HepG2 (cell line): Measurements from ENCODE around the gene RABIF. TPM values are rescaled to one million over a fixed set of nuclear protein-coding genes. Genes with fewer than 3 reads are reported as not detected.

ENCODE experiments used
- ARID2 ChIP-seq: sonication (generic); formaldehyde crosslinking; IDR thresholded peaks from 2 replicates; pipeline ENCODE4 v1.8.1; 2022; ENCODE audit warnings: mild to moderate bottlenecking, missing genetic modification reagents, borderline replicate concordance
- CREB1 ChIP-seq, 2 experiments: fragments of 450-650 bp in 1 of 2; IDR thresholded peaks; 2 replicates each; pipeline ENCODE4 v1.6.1; 2016 to 2017; ENCODE audit warnings: control low read depth in 1 of 2, mild to moderate bottlenecking in 1 of 2, missing compliant biosample characterization in 1 of 2, missing genetic modification characterization in 1 of 2
- GATAD1 ChIP-seq: IDR thresholded peaks from 2 replicates; pipeline ENCODE4 v1.6.1; 2016; ENCODE audit warnings: missing genetic modification reagents, missing compliant biosample characterization
- HMG20A ChIP-seq: IDR thresholded peaks from 2 replicates; pipeline ENCODE4 v1.6.1; 2016; ENCODE audit warnings: borderline replicate concordance
- NCOA5 ChIP-seq: sonication (generic); formaldehyde crosslinking; IDR thresholded peaks from 2 replicates; pipeline ENCODE4 v1.4.0; 2020; ENCODE audit warnings: missing genetic modification reagents
- NFYB ChIP-seq: sonication (generic); formaldehyde crosslinking; IDR thresholded peaks from 2 replicates; pipeline ENCODE4 v1.4.0; 2020; ENCODE audit warnings: missing genetic modification reagents
- SOX5 ChIP-seq: IDR thresholded peaks from 2 replicates; pipeline ENCODE4 v1.6.1; 2016; ENCODE audit warnings: borderline replicate concordance
- ZBTB37 ChIP-seq: sonication (generic); formaldehyde crosslinking; IDR thresholded peaks from 2 replicates; pipeline ENCODE4 v1.4.0; 2020; ENCODE audit warnings: mild to moderate bottlenecking, missing genetic modification reagents
- ZHX2 ChIP-seq, 2 experiments: sonication (generic) in 1 of 2; formaldehyde crosslinking in 1 of 2; IDR thresholded peaks; 2 replicates each; pipeline versions ENCODE4 v1.6.1 to v1.9.0; 2014 to 2022; ENCODE audit warnings: antibody characterized with exemption in 1 of 2, borderline replicate concordance in 1 of 2, inconsistent platforms in 1 of 2, low read depth in 1 of 2, missing genetic modification reagents in 1 of 2
- ZNF12 ChIP-seq: sonication (generic); formaldehyde crosslinking; IDR thresholded peaks from 2 replicates; pipeline ENCODE4 v1.5.0; 2020; ENCODE audit warnings: missing genetic modification reagents
- ZNF275 ChIP-seq: sonication (generic); formaldehyde crosslinking; IDR thresholded peaks from 2 replicates; pipeline ENCODE4 v1.8.0; 2022; ENCODE audit warnings: missing genetic modification reagents, mild to moderate bottlenecking, inconsistent platforms, borderline replicate concordance
- ZNF7 ChIP-seq: IDR thresholded peaks from 2 replicates; pipeline ENCODE4 v1.6.1; 2016; ENCODE audit warnings: missing biosample characterization, missing genetic modification reagents
- ZNF713 ChIP-seq: sonication (generic); formaldehyde crosslinking; IDR thresholded peaks from 2 replicates; pipeline ENCODE4 v1.4.0; 2020; ENCODE audit warnings: mild to moderate bottlenecking, missing genetic modification reagents
- ZNF768 ChIP-seq: sonication (generic); formaldehyde crosslinking; IDR thresholded peaks from 2 replicates; pipeline ENCODE4 v1.4.0; 2020; ENCODE audit warnings: missing genetic modification reagents
- ZNF790 ChIP-seq: sonication (generic); formaldehyde crosslinking; IDR thresholded peaks from 2 replicates; pipeline ENCODE4 v1.8.0; 2022; ENCODE audit warnings: missing genetic modification reagents, mild to moderate bottlenecking, borderline replicate concordance
- polyA plus RNA-seq, 8 experiments: library from polyadenylated mRNA; depleted of rRNA in 3 of 8; stranded (reverse) in 7 of 8; unstranded in 1 of 8; fragments of >200 nt; fragmentation: Illumina TruSeq in 4 of 8; extraction: Trizol in 4 of 8; gene quantifications; 2 replicates each; pipeline versions ENCODE4 v1.2.1 to v1.2.3, GENCODE V29; 2011 to 2016; ENCODE audit warnings: low read depth in 4 of 8, missing spikeins in 1 of 8, mixed read lengths in 1 of 8; ENCODE audit not compliant: insufficient read depth in 1 of 8
- total RNA-seq, 5 experiments: library from RNA; depleted of rRNA; stranded (reverse); fragments of >200 nt; fragmentation: Illumina TruSeq; extraction: Trizol; gene quantifications; 2 replicates each; pipeline ENCODE4 v1.2.3, GENCODE V29; 2016; ENCODE audit warnings: low read depth in 1 of 5
- TF ChIP-seq, protein P1 (sequence below): sonication (generic); formaldehyde crosslinking; IDR thresholded peaks from 2 replicates; pipeline ENCODE4 v1.8.1; 2022; ENCODE audit warnings: low read depth, mild to moderate bottlenecking, missing genetic modification reagents

Gene RABIF
- total and polyA plus RNA-seq, 2 of the 13 experiments (the other 11 are each of a cell fraction or from before 2014, with no cell fraction given): 7.6 to 8.3 TPM

DNA sequence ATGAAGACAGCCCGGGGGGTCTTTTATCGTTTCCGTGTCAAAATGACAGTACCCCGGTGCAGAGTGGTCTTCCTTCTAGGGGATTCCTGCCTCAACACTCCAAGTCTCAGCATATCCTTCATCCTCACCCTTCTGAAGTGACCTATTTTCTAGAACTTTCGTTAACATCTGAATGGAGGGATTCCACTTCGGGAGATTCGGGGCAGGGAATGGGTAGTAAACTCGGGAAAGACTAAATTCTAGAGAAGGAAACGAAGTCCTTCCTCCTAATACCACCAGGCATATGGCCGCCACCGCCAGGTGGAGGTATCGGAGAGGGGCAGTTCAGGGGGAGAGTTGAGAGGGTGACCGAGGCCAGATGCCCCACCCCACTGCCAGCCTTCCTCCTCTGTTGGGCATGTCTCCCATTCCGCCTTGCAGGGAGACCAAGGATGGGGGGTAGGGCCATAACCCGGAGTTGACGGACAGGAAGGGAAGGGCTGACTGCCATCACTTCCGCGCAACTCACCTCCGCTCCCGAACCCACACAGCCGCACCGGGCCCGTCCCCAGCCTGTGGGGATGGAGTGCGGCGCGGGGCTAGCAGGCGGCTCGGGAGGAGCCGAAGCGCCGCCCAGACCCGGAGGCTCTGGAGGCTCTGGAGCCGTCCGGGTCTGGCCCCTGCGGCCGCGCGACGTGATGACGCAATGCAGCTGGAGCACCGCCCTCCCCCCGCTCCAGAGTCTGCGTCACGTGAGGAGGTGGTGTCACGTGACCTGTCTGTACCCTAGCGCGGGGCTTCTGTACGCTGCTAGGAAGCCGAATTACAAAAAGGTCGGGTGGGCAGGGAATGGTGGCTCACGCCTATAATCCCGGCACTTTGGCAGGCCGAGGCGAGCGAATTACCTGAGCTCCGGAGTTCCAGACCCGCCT, 37.9 kb upstream of the RABIF start, which contains the start of gene KLHL12 (continued):
- peak; percentile 83 for TF ChIP-seq ZHX2 (IDR thresholded peaks at IDR 0.05; ENCODE audit: low read depth)
- TF ChIP-seq ZHX2 (CRISPR knock-in tag; IDR thresholded peaks at IDR 0.05; ENCODE audit: borderline replicate concordance): 0 out of 2 replicates have a peak, but pooled peaks have one; percentile 33
- TF ChIP-seq ZNF768 (CRISPR knock-in tag): peak; percentile 76; the same call in 1 of the 2 replicates
- peak; percentile 60; the same call in 1 of the 2 replicates for TF ChIP-seq SOX5 (CRISPR knock-in tag)
- TF ChIP-seq ZNF7 (CRISPR knock-in tag): 0 out of 2 replicates have a peak, but pooled peaks have one; percentile 9
- peak; percentile 42; the same call in 1 of the 2 replicates for TF ChIP-seq NFYB (CRISPR knock-in tag)
- no peak for TF ChIP-seq ZNF790 (CRISPR knock-in tag)
- TF ChIP-seq HMG20A (CRISPR knock-in tag): 0 out of 2 replicates have a peak, but pooled peaks have one; percentile 23
- TF ChIP-seq GATAD1: peak; percentile 99
- peak; percentile 96 for TF ChIP-seq CREB1 (IDR thresholded peaks at IDR 0.05)
- TF ChIP-seq CREB1 (CRISPR knock-in tag; IDR thresholded peaks at IDR 0.05): peak; percentile 97
- 0 out of 2 replicates have a peak, but pooled peaks have one; percentile 11 for TF ChIP-seq ZBTB37 (CRISPR knock-in tag)
- peak; percentile 94; the same call in 1 of the 2 replicates for TF ChIP-seq ZNF275 (CRISPR knock-in tag)
- no peak for TF ChIP-seq NCOA5 (CRISPR knock-in tag)
- TF ChIP-seq ARID2 (CRISPR knock-in tag): peak; percentile 69; the same call in 1 of the 2 replicates
- TF ChIP-seq ZNF12 (CRISPR knock-in tag): peak; percentile 77
- TF ChIP-seq, protein P1, sequence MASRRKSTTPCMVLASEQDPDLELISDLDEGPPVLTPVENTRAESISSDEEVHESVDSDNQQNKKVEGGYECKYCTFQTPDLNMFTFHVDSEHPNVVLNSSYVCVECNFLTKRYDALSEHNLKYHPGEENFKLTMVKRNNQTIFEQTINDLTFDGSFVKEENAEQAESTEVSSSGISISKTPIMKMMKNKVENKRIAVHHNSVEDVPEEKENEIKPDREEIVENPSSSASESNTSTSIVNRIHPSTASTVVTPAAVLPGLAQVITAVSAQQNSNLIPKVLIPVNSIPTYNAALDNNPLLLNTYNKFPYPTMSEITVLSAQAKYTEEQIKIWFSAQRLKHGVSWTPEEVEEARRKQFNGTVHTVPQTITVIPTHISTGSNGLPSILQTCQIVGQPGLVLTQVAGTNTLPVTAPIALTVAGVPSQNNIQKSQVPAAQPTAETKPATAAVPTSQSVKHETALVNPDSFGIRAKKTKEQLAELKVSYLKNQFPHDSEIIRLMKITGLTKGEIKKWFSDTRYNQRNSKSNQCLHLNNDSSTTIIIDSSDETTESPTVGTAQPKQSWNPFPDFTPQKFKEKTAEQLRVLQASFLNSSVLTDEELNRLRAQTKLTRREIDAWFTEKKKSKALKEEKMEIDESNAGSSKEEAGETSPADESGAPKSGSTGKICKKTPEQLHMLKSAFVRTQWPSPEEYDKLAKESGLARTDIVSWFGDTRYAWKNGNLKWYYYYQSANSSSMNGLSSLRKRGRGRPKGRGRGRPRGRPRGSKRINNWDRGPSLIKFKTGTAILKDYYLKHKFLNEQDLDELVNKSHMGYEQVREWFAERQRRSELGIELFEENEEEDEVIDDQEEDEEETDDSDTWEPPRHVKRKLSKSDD (CRISPR knock-in tag): 0 out of 2 replicates have a peak, but pooled peaks have one; percentile 50
- no peak for TF ChIP-seq ZNF713 (CRISPR knock-in tag)
